AG04450 (cell line): ENCODE measurements around the gene PPARA. TPM values are rescaled to one million over a fixed set of nuclear protein-coding genes. Genes with fewer than 3 reads are reported as not detected.

Experiments
- CTCF ChIA-PET: fragments of 300-600, 350-600 bp; formaldehyde crosslinking; extraction: SDS; loops from one replicate; lab custom pipeline; 2022; ENCODE audit warnings: antibody characterized with exemption, inconsistent platforms; lab: Charles Lee
- POLR2A ChIA-PET: fragments of 350-600 bp; formaldehyde crosslinking; extraction: SDS; loops from one replicate; lab custom pipeline; 2021; ENCODE audit warnings: antibody characterized with exemption, inconsistent platforms; lab: Yijun Ruan, JAX
- DNase-seq: peaks from one replicate; pipeline ENCODE4 v3.0.0-alpha.2; 2011; ENCODE audit warnings: low read depth, low spot score
- H3K27ac ChIP-seq: one replicate; pipeline ENCODE4 v1.5.1; 2012; ENCODE audit warnings: low read depth, low read length, control low read depth
- H3K27me3 ChIP-seq: one replicate; pipeline ENCODE4 v1.6.0; 2012; ENCODE audit warnings: low read length; ENCODE audit not compliant: control insufficient read depth, insufficient read depth
- H3K4me3 ChIP-seq: 2 replicates; pipeline ENCODE4 v1.5.1; 2011; ENCODE audit warnings: mild to moderate bottlenecking, low read depth, low read length, control low read depth
- H3K9me3 ChIP-seq: 2 replicates; pipeline ENCODE4 v1.5.1; 2012; ENCODE audit warnings: low read length; ENCODE audit not compliant: control insufficient read depth, insufficient read depth
- CTCF ChIP-seq: IDR thresholded peaks from 2 replicates; pipeline ENCODE4 v1.5.1; 2011; ENCODE audit warnings: low read depth, low read length, control low read depth, inconsistent platforms
- polyA plus RNA-seq: library from polyadenylated mRNA; depleted of rRNA; stranded (reverse); fragments of >200 nt; gene quantifications from 2 replicates; pipeline ENCODE4 v1.2.3, GENCODE V29; 2011

PPARA gene
- polyA plus RNA-seq, 1 experiment: 10.4 TPM

- POLR2A ChIA-PET: interaction anchor here (0.7 to 1.5 kb wide), 7 partner anchors 8 to 271 kb away, joined by 3 to 5 read pairs (median 4); partner anchors contain the start of gene CDPF1
Observed at GRCh38 chr22:46267431-46268279, 117.3 kb downstream of the PPARA start, which contains the start of gene TTC38. TTC38 (plus strand) TSS chr22:46268008; CDS start chr22:46268040, 32 bp downstream.

GRCh38 chr22:46269564-46269963, 119.2 kb downstream of the PPARA start:
- Histone ChIP-seq H3K27ac (no peak overlapping the region), H3K27me3 (no peaks in the 10 kb centered on the region), H3K9me3 (peaks cover 9% of the 10 kb centered on the region), H3K4me3 (no peak overlapping the region)
- POLR2A ChIA-PET: interaction anchor here (0.6 to 1.5 kb wide), 2 partner anchors 20 to 1120 kb away, joined by 3 to 5 read pairs; partner anchors contain the start of gene CDPF1
- CTCF ChIA-PET: interaction anchor here (1.4 to 2.3 kb wide), 2 partner anchors 148 to 263 kb away, joined by 3 to 5 read pairs; no protein-coding TSS in a partner anchor
- TF ChIP-seq CTCF: no peak
- DNase-seq: no peak

More at GRCh38 chr22:46267431-46268279, 117.3 kb downstream of the PPARA start, which contains the start of gene TTC38:
- no peak for TF ChIP-seq CTCF
- H3K4me3 ChIP-seq: peak within 1 kb of the TSS; percentile 81
- peak within 1 kb of the TSS; percentile 11 for H3K27ac ChIP-seq
- H3K9me3 ChIP-seq: peaks cover 14% of the 10 kb centered on the region
- H3K27me3 ChIP-seq: peaks cover 4% of the 10 kb centered on the region
- CTCF ChIA-PET: interaction anchor here (1.1 to 1.4 kb wide), 2 partner anchors 21 to 146 kb away, joined by 3 read pairs; no protein-coding TSS in a partner anchor
- DNase-seq: no peak

- no peaks in the 10 kb centered on the region; the same call in 1 of the 2 replicates for H3K9me3 ChIP-seq
- H3K27ac ChIP-seq: no peak overlapping the region
- no peak for TF ChIP-seq CTCF
- ChIA-PET CTCF (no interaction called here), POLR2A (no interaction called here)
- no peak overlapping the region for H3K4me3 ChIP-seq
- H3K27me3 ChIP-seq: no peaks in the 10 kb centered on the region
- DNase-seq: no peak
Observed at GRCh38 chr22:46272196-46272595, 121.9 kb downstream of the PPARA start.

GRCh38 chr22:46272762-46273431, 122.6 kb downstream of the PPARA start:
- Histone ChIP-seq H3K27me3 (no peaks in the 10 kb centered on the region), H3K4me3 (no peak overlapping the region), H3K9me3 (no peaks in the 10 kb centered on the region), H3K27ac (no peak overlapping the region)
- no peak for DNase-seq
- no peak for TF ChIP-seq CTCF
- CTCF ChIA-PET: no interaction called here
- POLR2A ChIA-PET: no interaction called here
